ENCODE measurements around the gene LDHD. TPM values are rescaled to one million over a fixed set of nuclear protein-coding genes. Genes with fewer than 3 reads are reported as not detected.

The LDHD gene
- total RNA-seq, 1 donor, result 0.86 TPM

DNA sequence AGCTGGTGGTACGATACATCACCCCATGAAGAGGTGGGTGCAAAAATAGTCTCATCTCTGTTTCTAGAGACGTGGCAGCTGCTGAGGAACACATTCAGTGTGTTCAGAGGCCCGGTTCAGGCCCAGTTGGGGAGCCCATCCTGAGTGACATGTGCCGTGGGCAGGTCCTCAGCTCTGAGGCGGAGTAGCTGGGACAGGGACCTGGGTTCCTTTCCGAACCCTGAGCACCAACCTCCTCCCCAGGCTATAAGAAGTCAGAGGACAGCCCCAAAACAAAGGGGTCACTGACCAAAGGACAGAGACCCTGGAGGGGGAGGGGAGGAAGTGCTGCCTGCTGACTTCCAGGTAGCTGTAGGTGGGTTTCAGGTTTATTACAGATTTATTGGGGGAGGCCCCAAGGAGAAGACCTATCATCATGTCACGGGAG lies 5.1 kb downstream of the LDHD start:
- TF ChIP-seq, protein P1, sequence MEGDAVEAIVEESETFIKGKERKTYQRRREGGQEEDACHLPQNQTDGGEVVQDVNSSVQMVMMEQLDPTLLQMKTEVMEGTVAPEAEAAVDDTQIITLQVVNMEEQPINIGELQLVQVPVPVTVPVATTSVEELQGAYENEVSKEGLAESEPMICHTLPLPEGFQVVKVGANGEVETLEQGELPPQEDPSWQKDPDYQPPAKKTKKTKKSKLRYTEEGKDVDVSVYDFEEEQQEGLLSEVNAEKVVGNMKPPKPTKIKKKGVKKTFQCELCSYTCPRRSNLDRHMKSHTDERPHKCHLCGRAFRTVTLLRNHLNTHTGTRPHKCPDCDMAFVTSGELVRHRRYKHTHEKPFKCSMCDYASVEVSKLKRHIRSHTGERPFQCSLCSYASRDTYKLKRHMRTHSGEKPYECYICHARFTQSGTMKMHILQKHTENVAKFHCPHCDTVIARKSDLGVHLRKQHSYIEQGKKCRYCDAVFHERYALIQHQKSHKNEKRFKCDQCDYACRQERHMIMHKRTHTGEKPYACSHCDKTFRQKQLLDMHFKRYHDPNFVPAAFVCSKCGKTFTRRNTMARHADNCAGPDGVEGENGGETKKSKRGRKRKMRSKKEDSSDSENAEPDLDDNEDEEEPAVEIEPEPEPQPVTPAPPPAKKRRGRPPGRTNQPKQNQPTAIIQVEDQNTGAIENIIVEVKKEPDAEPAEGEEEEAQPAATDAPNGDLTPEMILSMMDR (IDR thresholded peaks at IDR 0.05; ENCODE audit: insufficient read depth, low read depth, low read length), result no peak
- no peak overlapping the region for H3K4me3 ChIP-seq (ENCODE audit: low read depth, low read length)
- DNase-seq (ENCODE audit: low read depth), result no peak

DNA sequence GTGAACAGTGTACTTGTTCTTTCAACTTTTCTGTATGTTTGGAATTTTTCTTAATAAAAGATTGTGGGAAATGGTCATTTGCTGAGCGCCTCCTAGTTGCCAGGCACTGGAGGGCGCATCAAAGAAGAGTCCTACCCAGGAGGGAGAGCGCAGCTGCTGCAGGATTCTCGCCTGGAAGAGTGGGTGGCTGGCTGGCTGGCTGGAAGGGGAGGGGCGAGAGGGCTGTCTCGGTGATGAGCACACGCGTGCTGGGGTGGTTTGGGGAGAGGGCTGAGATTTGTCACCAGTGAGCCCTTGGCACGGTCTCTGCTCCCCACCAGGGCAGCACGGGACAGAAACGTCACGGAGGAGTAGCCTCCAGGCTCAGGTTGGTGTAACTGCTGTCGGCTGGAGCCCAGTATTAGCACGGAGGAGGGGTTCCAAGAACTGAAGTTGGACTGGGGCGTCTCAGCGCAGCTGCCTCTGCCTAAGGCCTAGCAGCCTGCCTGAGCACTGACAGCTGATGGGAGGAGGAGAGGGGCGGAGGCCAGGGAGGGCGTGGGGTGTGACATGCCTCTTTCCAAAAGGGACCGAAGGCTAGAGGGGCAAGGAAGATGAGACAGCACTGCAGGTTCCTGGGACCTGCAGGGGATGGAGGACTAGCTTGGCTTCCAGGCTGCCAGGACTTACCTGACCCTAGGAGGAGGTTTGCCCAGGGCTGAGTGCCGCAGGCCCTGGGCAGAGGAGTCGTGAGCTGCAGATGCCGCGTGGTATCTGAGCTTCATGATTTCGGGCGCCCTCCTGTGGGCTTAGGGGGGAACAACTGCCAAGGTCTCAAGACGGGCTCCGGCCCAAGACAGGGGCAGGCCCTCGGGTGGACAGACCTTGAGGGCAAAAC lies 5.7 kb downstream of the LDHD start:
- peak overlapping the region; percentile 33 for H3K4me3 ChIP-seq (ENCODE audit: low read depth, low read length)
- DNase-seq (ENCODE audit: low read depth), result peak; percentile 93
- TF ChIP-seq, protein P1 (IDR thresholded peaks at IDR 0.05; ENCODE audit: insufficient read depth, low read depth, low read length), result peak; percentile 94

- no peak overlapping the region for H3K4me3 ChIP-seq (ENCODE audit: low read depth, low read length)
- no peak for DNase-seq (ENCODE audit: low read depth)
- TF ChIP-seq, protein P1 (IDR thresholded peaks at IDR 0.05; ENCODE audit: insufficient read depth, low read depth, low read length), result no peak
Observed at GRCh38 chr16:75109732-75110243, 6.8 kb downstream of the LDHD start.

GRCh38 chr16:75108792-75109731 lies 7.5 kb downstream of the LDHD start:
- peak; percentile 87 for DNase-seq (ENCODE audit: low read depth)
- H3K4me3 ChIP-seq (ENCODE audit: low read depth, low read length), result no peak overlapping the region
- TF ChIP-seq, protein P1 (IDR thresholded peaks at IDR 0.05; ENCODE audit: insufficient read depth, low read depth, low read length), result no peak

- TF ChIP-seq, protein P1 (IDR thresholded peaks at IDR 0.05; ENCODE audit: insufficient read depth, low read depth, low read length), result no peak
- DNase-seq (ENCODE audit: low read depth), result no peak
- no peak overlapping the region for H3K4me3 ChIP-seq (ENCODE audit: low read depth, low read length)
Observed at GRCh38 chr16:75107505-75107904, 9.1 kb downstream of the LDHD start.

DNA sequence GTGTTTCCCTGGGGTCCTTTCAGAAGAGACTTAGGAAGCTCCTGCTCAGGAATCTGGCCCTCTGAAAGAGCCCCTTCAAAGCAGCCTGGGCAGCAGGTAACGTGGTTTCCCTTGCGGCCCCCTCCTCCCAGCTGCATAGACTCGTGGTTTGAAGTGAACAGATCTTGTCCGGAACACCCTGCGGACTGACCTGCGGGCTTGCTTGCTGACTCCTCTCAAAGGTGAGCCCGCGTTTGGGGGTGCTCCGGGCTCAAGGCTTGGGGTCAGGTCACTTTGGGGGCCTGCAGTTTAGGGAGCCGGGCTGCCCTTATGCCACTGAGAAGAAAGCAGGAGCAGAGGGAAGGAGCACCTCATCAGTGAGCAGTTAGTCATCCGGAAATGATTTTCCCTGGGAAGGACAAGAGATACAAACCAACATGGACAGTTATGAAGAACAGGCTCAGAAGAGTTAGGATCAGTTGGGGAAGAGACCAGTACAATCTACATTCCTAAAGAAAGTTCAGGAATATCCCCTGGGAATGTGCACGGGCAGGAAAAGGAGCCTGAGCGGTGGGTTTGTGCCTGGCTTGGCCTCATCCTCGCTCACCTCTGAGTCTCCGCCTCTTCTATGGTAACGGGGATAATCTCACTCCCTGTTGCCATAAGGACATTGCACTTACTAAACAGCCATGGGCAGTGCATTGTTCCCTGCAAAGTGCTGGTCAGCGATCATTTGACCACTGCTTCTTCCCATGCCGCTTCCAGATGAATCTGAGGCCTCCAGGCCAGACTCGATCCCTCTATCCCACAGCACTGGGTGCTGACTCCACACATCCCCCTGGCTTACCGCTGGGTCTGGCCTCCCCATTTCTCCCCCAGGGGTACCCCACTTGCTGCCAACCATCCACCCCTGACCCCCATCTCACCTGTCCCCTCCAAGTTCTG lies 10.0 kb downstream of the LDHD start:
- DNase-seq (ENCODE audit: low read depth), result peak; percentile 24
- TF ChIP-seq, protein P1 (IDR thresholded peaks at IDR 0.05; ENCODE audit: insufficient read depth, low read depth, low read length), result no peak
- no peak overlapping the region for H3K4me3 ChIP-seq (ENCODE audit: low read depth, low read length)
